GM21515 (cell line): ENCODE data around the gene UGT1A10.
"Not testable (repeated sequence)": the region's sequence is repeated elsewhere in the genome, so short reads cannot be mapped to it uniquely, and the experiment has no call there.

ENCODE experiments used
- ATAC-seq: cut with Tn5 transposase; IDR thresholded peaks from one replicate; pipeline ENCODE4 v1.9.1; 2021; ENCODE audit not compliant: unreplicated experiment

The UGT1A10 gene

GRCh38 chr2:233655043-233655442 is 18.8 kb downstream of the UGT1A10 start:
- ATAC-seq: no peak

- ATAC-seq: not testable (repeated sequence)
Observed at GRCh38 chr2:233655943-233656342, 19.7 kb downstream of the UGT1A10 start.

- ATAC-seq: no peak
Observed at GRCh38 chr2:233656443-233656842, 20.2 kb downstream of the UGT1A10 start.

- no peak for ATAC-seq
Observed at GRCh38 chr2:233658610-233659009, 22.4 kb downstream of the UGT1A10 start.

- ATAC-seq: no peak
Observed at GRCh38 chr2:233663911-233664310, 27.7 kb downstream of the UGT1A10 start.

- no peak for ATAC-seq
Observed at GRCh38 chr2:233668605-233669260, 32.5 kb downstream of the UGT1A10 start.

- no peak for ATAC-seq
Observed at GRCh38 chr2:233671290-233672161, 35.3 kb downstream of the UGT1A10 start, which contains the start of gene UGT1A9. TSS of gene UGT1A9 (plus strand) at chr2:233671898. CDS start at chr2:233671935, 37 bp downstream.

GRCh38 chr2:233672886-233673285 is 36.6 kb downstream of the UGT1A10 start:
- ATAC-seq: no peak

- ATAC-seq: no peak
Observed at GRCh38 chr2:233673896-233674295, 37.6 kb downstream of the UGT1A10 start.

GRCh38 chr2:233674314-233674713 is 38.1 kb downstream of the UGT1A10 start:
- ATAC-seq: no peak

- no peak for ATAC-seq
Observed at GRCh38 chr2:233674995-233675394, 38.7 kb downstream of the UGT1A10 start.

- no peak for ATAC-seq
Observed at GRCh38 chr2:233676046-233676445, 39.8 kb downstream of the UGT1A10 start.

- no peak for ATAC-seq
Observed at GRCh38 chr2:233679196-233679595, 42.9 kb downstream of the UGT1A10 start.

- no peak for ATAC-seq
Observed at GRCh38 chr2:233680361-233681045, 44.3 kb downstream of the UGT1A10 start.

- no peak for ATAC-seq
Observed at GRCh38 chr2:233681521-233682099, 45.4 kb downstream of the UGT1A10 start, which contains the start of gene UGT1A7. TSS of gene UGT1A7 (plus strand) at chr2:233681901. CDS start at chr2:233681938, 37 bp downstream.

GRCh38 chr2:233684640-233685039 is 48.4 kb downstream of the UGT1A10 start:
- no peak for ATAC-seq

- no peak for ATAC-seq
Observed at GRCh38 chr2:233686928-233687327, 50.7 kb downstream of the UGT1A10 start.

- ATAC-seq: no peak
Observed at GRCh38 chr2:233688341-233688740, 52.1 kb downstream of the UGT1A10 start.

GRCh38 chr2:233689031-233689430 is 52.8 kb downstream of the UGT1A10 start:
- ATAC-seq: no peak

- no peak for ATAC-seq
Observed at GRCh38 chr2:233689501-233689900, 53.3 kb downstream of the UGT1A10 start.

- ATAC-seq: no peak
Observed at GRCh38 chr2:233690444-233690843, 54.2 kb downstream of the UGT1A10 start.
